Calu3 (cell line): Measurements from ENCODE around the gene OPN4. TPM values are rescaled to one million over a fixed set of nuclear protein-coding genes. Genes with fewer than 3 reads are reported as not detected.

Experiments used
- BruUV-seq: library from RNA; stranded (reverse); fragments of 400-500 nt; replicated peaks from 2 replicates; lab custom pipeline; 2021; lab: Mats Ljungman, UMichigan
- CTCF ChIA-PET: fragments of 300-600 bp; sonication (Branson Sonifier 250); formaldehyde crosslinking; loops from one replicate; lab custom pipeline; 2022; ENCODE audit warnings: antibody characterized with exemption; lab: Charles Lee
- DNase-seq: peaks from one replicate; pipeline ENCODE4 v3.0.0; 2022
- H3K27ac Mint-ChIP-seq: one replicate; pipeline ENCODE4 v1.8.0; 2022; ENCODE audit warnings: mixed read lengths; ENCODE audit not compliant: unreplicated experiment
- H3K27me3 Mint-ChIP-seq: one replicate; pipeline ENCODE4 v1.8.0; 2022; ENCODE audit warnings: mixed read lengths; ENCODE audit not compliant: unreplicated experiment
- H3K36me3 Mint-ChIP-seq: one replicate; pipeline ENCODE4 v1.8.0; 2022; ENCODE audit warnings: mild to moderate bottlenecking, moderate library complexity, mixed read lengths; ENCODE audit not compliant: insufficient read depth, unreplicated experiment
- H3K4me1 Mint-ChIP-seq: one replicate; pipeline ENCODE4 v1.8.0; 2022; ENCODE audit warnings: mild to moderate bottlenecking, low read depth, mixed read lengths; ENCODE audit not compliant: unreplicated experiment
- H3K4me3 Mint-ChIP-seq: one replicate; pipeline ENCODE4 v1.8.0; 2022; ENCODE audit warnings: mild to moderate bottlenecking, low read depth, moderate library complexity, mixed read lengths; ENCODE audit not compliant: unreplicated experiment
- H3K9me3 Mint-ChIP-seq: one replicate; pipeline ENCODE4 v1.8.0; 2022; ENCODE audit warnings: low read depth, mixed read lengths; ENCODE audit not compliant: unreplicated experiment
- CTCF ChIP-seq: fragments of 200-600 bp; IDR thresholded peaks from one replicate; pipeline ENCODE4 v1.8.0; 2022; ENCODE audit warnings: antibody characterized with exemption; ENCODE audit not compliant: unreplicated experiment
- intact Hi-C: fragments of 100-400 bp; cut with micrococcal nuclease; formaldehyde crosslinking; loops from one replicate; pipeline ENCODE4 v1.10.0; 2022; ENCODE audit not compliant: unreplicated experiment
- total RNA-seq: library from RNA; stranded (reverse); gene quantifications from 2 replicates; pipeline ENCODE4 v1.2.3, GENCODE V29; 2022

OPN4 gene
- total RNA-seq, 1 experiment from 2014 or later: not detected

GRCh38 chr10:86707505-86707904 is 53.2 kb downstream of the OPN4 start:
- H3K9me3 Mint-ChIP-seq: no peaks in the 10 kb centered on the region
- H3K27ac Mint-ChIP-seq: no peak overlapping the region
- H3K4me3 Mint-ChIP-seq: no peak overlapping the region
- intact Hi-C loops: no loop called here
- CTCF ChIA-PET: no interaction called here
- peaks cover 12% of the 10 kb centered on the region for H3K36me3 Mint-ChIP-seq
- BruUV-seq: no TSS peak
- no peaks in the 10 kb centered on the region for H3K27me3 Mint-ChIP-seq
- H3K4me1 Mint-ChIP-seq: no peaks in the 10 kb centered on the region
- no peak for DNase-seq
- no peak for TF ChIP-seq CTCF

GRCh38 chr10:86708068-86708782 is 53.9 kb downstream of the OPN4 start:
- intact Hi-C loops: no loop called here
- CTCF ChIA-PET: no interaction called here
- Mint-ChIP-seq H3K27ac (no peak overlapping the region), H3K4me1 (no peaks in the 10 kb centered on the region), H3K36me3 (peaks cover 12% of the 10 kb centered on the region), H3K4me3 (no peak overlapping the region), H3K9me3 (no peaks in the 10 kb centered on the region), H3K27me3 (no peaks in the 10 kb centered on the region)
- no TSS peak for BruUV-seq
- no peak for DNase-seq
- no peak for TF ChIP-seq CTCF

- H3K4me3 Mint-ChIP-seq: no peak overlapping the region
- H3K36me3 Mint-ChIP-seq: peaks cover 12% of the 10 kb centered on the region
- no peaks in the 10 kb centered on the region for H3K27me3 Mint-ChIP-seq
- CTCF ChIA-PET: no interaction called here
- no TSS peak for BruUV-seq
- intact Hi-C loops: no loop called here
- H3K4me1 Mint-ChIP-seq: no peaks in the 10 kb centered on the region
- no peak overlapping the region for H3K27ac Mint-ChIP-seq
- H3K9me3 Mint-ChIP-seq: no peaks in the 10 kb centered on the region
- no peak for TF ChIP-seq CTCF
- DNase-seq: no peak
Measured at GRCh38 chr10:86708783-86709380, 54.5 kb downstream of the OPN4 start.

GRCh38 chr10:86709396-86710185 is 55.2 kb downstream of the OPN4 start:
- CTCF ChIA-PET: no interaction called here
- intact Hi-C loops: loop anchor here (5.0 kb wide), 1 partner anchor 188 kb away; no protein-coding TSS in a partner anchor
- peak overlapping the region; percentile 30 for H3K27ac Mint-ChIP-seq
- H3K4me3 Mint-ChIP-seq: no peak overlapping the region
- BruUV-seq: no TSS peak
- DNase-seq: no peak
- H3K4me1 Mint-ChIP-seq: no peaks in the 10 kb centered on the region
- H3K36me3 Mint-ChIP-seq: peaks cover 12% of the 10 kb centered on the region
- TF ChIP-seq CTCF: no peak
- H3K27me3 Mint-ChIP-seq: no peaks in the 10 kb centered on the region
- no peaks in the 10 kb centered on the region for H3K9me3 Mint-ChIP-seq
